GM19324 (cell line): Measurements from ENCODE around the gene TBX2.

Experiments used
- ATAC-seq: cut with Tn5 transposase; IDR thresholded peaks from one replicate; pipeline ENCODE4 v1.9.1; 2021; ENCODE audit warnings: mild to moderate bottlenecking, moderate library complexity; ENCODE audit not compliant: unreplicated experiment, low FRiP score

Gene TBX2

GRCh38 chr17:61411261-61412142 is 11.9 kb downstream of the TBX2 start:
- no peak for ATAC-seq

- ATAC-seq: peak; percentile 45
Observed at GRCh38 chr17:61412143-61412859, 12.7 kb downstream of the TBX2 start.

DNA sequence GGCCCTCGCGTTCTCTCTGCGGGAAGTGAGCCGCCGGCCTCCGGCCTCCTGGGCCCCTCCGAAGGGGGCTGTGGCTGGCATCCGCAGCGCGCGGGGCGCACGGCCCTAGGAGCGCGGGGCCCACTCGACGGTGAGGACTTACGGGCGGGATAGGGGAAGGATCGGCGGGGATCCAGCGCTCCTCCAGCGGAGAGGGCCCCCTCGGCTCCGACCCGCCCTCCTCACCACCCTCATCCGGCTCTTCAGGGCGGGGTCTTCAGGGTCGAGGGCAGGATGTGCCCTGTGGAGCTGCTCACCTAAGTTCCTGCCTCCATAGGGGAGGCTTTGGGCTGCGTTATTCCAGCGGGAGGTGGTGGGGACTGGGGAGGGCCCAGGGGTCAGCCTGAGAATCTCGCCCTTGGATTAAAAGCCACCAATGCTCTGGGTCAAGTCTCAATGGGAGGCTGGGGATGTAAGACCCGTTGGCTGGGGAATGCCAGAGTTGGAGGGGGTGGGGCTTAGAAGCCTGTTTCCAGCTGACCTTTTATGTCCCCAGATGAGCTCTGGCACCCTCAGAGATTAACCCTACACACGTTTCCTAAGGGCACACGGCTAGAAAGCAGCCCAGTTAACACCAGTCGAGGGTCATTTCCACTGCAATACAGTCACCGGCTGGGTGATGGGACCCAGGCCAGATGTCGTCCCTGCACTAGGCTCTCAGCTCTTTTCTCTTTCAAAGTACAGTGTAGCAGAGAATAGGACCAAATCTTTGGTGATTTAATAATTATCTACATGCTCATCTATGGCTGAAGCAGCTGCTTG is 13.4 kb downstream of the TBX2 start:
- no peak for ATAC-seq

DNA sequence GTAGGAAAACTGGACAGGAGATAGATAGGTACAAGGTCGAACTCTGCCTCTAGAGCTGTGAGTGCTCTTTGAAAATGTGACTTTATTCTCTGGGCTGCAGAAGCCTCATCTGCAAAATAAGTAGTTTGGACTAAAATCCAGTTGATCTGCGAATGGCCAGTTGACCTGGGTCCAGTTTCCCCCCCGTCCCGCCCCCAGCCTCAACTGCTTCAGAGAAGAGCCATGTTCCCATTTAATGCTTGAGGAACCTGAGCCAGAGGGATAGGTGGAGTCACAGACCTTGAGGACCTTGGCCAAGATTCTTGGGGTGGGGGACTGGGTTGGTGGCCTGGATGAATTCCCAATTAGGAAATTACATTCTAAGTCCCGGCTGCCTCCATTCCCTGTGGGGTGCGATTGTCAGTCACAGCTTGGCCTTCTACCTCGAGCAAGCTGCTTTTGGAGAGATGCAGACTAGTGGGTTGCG is 14.1 kb downstream of the TBX2 start:
- no peak for ATAC-seq

DNA sequence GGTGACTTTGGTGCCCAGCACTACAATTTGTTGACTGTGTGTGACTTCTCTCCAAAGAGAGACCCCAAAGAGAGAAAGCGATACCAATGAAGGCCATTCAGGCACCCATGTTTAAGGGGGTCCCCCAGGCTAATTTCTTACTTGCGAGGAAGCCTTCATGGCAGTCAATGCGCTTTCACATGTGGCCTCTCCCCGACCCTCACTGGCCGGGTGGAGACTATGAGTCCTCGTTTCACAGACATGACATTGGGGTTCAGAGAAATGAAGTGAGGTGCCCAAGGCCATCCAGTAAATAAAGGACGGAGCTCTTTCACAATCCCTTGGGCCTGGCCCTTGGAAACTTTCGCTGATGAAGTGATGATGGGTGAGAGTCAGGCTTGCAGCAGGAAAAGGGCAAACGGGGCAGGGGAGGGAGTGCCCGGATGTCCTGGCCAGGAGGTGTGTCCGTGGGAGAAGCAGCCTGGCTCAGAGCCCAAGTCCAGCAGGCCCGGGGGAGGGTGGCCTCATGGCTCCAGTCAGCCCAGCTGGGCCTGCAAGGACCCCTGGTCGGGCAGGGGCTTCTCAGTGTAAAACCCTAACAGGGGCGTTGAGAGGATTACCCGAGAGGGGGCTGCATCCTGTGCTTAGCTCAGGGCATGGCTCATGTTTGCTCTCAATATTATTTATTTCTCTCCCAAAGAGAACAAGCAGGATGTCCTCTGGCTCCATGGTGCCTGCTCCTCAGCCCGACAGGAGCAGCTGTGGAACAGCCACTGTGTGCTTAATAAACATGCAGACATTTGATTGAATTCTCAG is 14.7 kb downstream of the TBX2 start:
- no peak for ATAC-seq

DNA sequence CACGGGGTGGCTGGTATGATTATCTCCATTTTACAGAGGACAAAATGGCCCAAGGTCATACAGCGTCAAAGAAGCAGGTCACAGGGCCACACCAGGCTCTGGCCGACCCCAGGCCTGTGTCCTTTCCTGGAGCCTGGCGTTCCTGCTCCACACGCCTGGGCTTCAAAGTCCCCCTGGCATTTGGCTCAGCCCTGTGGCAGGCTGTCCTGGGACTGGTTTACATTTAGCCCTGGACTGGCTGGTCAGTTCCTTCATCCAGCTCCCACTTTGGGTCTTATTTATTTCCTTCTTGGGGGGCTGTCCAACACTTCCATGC is 15.3 kb downstream of the TBX2 start:
- no peak for ATAC-seq

GRCh38 chr17:61415374-61416210 is 15.9 kb downstream of the TBX2 start:
- ATAC-seq: no peak

DNA sequence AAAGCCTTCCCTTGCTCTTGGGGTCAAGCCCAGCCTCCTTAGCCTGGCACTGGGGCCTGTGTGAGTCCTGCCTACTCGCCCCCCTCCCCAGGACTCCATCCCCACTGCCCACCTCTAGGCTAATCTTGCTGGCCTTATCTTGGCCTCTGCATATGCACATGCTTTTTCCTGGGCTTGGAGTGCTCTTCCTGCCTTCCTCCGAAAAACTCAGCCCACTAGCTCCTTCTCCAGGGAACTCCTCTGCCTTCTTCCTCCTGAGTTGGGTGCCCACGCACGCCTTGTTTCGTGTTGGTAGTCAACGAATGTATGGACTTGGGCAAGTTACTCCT is 16.5 kb downstream of the TBX2 start:
- no peak for ATAC-seq

GRCh38 chr17:61416540-61417363 is 17.1 kb downstream of the TBX2 start:
- ATAC-seq: no peak

- no peak for ATAC-seq
Observed at GRCh38 chr17:61418449-61418848, 18.8 kb downstream of the TBX2 start.

- ATAC-seq: no peak
Observed at GRCh38 chr17:61419496-61420046, 19.9 kb downstream of the TBX2 start.

DNA sequence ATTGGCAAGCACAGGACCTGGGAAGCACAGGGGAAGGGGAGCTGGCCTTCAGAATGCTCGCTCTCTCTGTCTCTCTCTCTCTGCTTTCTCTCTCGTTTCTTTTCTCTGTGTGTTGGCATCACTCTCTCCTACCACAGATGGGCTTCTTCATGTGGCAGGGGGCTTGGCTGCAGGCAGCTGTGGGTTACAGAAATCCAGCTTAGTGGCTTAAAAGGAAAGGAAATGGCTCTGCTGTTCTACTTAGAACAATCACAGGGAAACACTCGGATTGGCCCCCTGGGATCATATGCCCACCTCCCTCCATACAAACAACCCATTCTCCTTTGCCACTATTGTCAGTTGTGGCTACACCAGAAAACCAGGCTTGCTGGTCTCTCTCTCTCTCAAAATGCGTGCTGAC is 20.4 kb downstream of the TBX2 start:
- ATAC-seq: no peak

- no peak for ATAC-seq
Observed at GRCh38 chr17:61420745-61421398, 21.2 kb downstream of the TBX2 start.

DNA sequence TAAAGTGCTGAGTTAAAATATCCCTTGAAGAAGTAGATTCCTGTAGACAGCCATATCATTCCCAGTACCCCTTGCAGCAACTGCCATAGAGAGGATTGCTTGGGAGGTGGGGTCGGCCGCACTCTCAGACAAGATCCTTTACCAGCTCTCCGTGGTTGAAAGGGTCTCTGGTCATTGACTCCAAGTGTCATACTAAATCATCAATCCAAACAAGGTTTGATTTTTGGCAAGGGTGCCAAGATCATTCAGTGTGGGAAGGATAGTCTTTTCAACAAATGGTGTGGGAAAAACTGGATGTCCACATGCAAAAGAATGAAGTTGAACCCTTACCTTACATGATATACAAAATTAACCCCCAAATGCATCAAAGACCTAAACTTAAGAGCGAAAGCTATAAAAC is 21.8 kb downstream of the TBX2 start:
- no peak for ATAC-seq

- no peak for ATAC-seq
Observed at GRCh38 chr17:61422116-61422799, 22.6 kb downstream of the TBX2 start.

GRCh38 chr17:61422869-61423268 is 23.2 kb downstream of the TBX2 start:
- no peak for ATAC-seq

- no peak for ATAC-seq
Observed at GRCh38 chr17:61423967-61424649, 24.5 kb downstream of the TBX2 start.
